HG03095 (cell line): ENCODE results near the gene NLRP3.
"Not testable (repeated sequence)": the region's sequence is repeated elsewhere in the genome, so short reads cannot be mapped to it uniquely, and the experiment has no call there.

Source experiments
- ATAC-seq: cut with Tn5 transposase; IDR thresholded peaks from one replicate; pipeline ENCODE4 v1.9.1; 2021; ENCODE audit warnings: moderate library complexity; ENCODE audit not compliant: unreplicated experiment

Gene NLRP3

DNA sequence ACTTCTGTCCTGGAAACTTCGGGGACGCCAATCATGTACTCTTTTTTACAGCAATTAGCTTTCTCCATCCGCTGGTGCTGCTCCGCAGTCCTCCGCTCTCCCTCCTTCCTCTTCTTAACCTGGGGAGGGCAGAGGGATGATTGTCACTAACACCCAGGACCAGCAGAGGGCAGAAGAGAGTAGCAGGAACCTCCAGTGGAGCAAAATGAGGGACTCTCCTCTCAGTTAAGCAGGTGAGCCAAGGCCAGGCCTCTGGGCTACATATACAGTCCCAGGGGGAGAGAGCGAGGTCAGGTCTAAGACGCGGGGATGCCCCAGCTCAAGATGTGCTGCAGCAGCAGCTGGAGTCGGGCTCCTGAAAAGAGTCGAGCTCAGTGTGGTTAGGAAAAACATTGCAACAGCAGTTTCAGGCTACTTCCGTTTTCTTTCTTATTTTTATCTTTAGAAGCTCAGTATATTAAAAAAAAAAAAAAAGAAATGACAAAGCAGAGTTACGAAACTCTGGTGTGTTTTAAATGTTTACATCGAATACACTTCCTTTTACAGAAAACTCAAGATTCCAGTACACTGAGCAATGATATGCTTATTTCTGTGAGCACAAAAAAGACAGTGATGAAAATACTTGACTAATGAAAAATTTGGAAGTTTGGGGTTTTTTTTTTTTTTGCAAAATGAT lies 25.7 kb upstream of the NLRP3 start:
- peak; percentile 99 for ATAC-seq

DNA sequence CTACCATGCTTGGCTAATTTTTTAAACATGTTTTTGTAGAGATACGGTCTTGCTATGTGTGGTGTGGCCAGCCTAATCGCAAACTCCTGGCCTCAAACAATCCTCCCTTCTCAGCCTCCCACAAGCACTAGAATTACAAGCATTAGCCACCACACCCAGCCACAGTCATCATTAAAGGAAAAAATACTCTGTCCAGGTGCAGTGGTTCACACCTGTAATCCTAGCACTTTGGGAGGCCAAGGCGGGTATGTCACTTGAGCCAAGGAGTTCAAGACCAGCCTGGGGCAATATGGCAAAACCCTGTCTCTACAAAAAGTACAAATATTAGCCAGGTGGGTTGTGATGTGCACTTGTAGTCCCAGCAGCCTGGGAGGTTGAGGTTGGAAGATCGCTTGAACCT lies 25.0 kb upstream of the NLRP3 start:
- ATAC-seq = no peak

DNA sequence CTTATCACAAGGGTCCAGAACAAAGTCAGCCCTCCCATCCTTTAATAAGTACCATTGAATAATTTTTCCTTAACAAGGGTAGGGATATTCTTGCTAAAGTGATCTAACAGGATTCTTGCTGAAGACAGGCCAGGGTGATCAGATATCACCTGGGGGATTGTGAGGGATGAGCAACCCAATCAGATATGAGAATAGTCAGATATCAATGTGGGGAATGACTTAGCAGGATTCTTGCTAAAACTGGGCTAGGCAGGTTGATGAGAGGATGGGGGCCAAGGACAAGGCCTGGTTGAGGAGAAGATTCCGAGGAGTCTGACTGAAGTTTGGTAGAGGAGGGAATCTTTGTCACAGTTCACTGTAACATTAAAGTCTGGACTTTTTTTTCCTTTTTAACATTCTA lies 23.9 kb upstream of the NLRP3 start:
- no peak for ATAC-seq

DNA sequence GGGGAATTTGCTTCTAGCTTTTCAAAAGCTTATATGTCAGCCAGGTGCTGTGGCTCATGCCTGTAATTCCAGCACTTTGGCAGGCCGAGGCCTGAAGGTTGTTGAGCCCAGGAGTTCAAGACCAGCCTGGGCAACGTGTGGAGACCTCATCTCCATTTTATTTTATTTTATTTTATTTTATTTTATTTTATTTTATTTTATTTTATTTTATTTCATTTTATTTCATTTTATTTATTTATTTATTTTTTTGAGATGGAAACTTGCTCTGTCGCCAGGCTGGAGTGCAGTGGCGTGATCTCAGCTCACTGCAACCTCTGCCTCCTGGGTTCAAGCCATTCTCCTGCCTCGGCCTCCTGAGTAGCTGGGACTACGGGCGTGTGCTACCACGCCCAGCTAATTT lies 20.9 kb upstream of the NLRP3 start:
- ATAC-seq = not testable (repeated sequence)

DNA sequence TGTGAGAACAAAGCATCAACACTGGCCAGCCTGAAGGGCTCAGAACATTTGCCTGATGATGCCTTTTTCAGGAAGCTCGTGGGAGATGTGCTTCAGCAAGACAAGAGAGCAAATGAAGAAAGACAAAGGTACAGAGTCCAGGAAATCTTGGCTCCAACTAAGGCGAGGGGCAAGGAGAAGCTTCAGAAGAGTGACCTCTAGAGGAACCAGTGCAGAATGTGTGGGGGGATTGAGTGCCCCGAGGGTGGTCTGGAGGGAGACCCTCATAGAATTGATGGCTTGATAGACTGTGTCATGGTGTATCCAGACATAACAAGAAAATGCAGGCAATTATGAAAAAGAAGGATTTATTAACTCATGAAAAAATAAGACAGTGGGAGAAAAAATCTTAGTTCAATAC lies 15.3 kb upstream of the NLRP3 start:
- ATAC-seq = no peak

DNA sequence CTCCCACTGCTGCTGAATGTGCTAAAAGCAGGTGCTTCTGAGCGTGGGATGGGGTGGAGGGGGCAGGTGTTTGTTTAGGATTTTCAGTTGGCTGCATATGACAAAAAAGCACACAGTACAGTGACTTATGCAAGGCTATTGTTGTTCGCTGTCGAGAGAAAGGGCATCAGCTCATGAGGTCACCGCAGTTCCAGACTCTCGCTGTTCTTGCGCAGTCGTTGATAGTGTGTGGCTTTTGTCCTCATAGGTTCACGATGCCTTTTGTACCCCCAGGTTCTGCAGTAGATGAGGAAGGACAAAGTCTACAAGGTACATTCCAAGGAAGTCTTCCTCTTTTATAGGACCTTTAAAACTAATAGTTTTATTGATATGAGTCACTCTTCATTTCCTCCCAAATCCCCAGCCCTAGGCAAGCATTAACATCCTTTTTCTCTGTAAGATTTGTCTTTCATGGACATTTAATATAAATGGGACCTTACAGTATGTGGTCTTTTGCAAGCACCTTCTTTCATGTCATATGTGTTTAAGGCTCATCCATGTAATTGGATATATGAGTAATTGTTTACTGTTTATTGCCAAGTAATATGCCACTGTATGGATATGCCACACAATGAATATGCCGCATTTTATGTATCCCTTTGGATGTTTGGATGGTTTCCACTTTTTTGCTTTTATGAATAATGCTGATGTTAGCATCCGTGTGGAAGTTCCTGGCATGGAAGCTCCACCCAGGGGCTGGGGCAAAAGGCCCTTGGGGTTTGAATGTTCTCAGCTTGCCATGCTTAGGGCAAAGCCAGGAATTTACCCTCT lies 14.5 kb upstream of the NLRP3 start:
- ATAC-seq = no peak

DNA sequence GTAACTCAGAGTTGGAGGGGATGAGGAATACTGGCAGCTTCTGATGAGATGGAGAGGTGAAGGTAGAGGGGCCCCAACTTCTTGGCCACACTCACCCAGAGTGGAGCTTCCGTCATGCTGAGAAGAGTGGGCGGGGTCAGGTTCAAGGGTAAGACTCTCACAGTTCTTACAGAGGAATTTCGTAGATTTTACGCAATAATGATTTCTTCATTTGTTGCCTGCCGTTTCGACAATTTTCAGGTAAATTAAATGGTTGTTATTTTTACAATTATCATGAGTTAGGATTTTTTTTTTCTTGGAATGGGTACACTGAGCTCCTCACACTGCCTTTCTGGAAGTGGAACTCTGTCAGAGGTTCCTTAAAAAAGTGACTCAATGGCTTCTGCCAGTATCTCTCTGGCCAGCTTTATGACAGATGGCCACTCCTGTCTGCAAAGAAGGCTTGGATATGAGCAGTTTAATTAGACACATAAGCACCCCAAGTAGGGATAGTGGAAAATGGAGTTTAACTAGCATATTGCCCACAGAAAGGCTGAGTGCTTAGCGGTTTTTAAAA lies 13.8 kb upstream of the NLRP3 start:
- no peak for ATAC-seq

DNA sequence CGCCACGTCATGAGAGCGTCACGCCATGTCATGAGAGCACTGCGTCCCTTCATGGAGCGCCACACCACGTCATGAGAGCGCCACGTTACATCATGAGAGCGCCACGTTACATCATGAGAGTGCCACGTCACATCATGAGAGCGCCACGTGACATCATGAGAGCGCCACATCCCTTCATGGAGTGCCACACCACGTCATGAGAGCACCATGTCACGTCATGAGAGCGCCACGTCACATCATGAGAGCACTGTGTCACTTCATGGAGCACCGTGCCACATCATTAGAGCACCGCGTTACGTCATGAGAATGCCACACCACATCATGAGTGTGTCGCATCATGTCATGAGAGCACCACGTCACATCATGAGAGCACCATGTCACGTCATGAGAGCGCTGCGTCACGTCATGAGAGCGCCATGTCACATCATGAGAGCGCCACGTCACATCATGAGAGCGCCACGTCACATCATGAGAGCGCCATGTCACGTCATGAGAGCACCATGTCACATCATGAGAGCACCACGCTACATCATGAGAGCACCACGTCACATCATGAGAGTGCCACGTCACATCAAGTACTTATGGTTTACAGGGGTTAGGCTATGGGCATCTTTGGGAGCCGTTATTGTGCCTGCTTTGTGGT lies 9.8 kb upstream of the NLRP3 start:
- no peak for ATAC-seq

DNA sequence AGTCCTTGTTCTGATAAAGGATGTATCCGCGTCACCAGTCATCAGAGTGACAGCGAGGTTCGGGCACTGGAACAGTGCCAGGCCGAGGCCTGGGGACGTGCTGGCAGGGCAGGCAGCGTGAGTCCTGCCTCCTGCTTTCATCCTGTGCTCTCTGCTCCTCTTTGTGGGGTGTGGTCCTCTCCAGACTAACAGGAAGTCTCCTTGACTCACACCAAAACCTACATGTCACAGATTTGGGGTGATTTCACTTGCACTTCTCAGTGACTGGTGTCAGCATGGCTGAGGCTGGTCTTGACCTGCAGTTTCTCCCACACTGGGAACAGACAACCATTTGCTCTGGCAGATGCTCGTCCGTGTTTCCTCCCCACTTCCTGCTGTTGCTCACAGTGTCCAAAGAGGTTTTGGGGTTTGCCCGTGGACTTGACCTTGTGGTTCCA lies 8.8 kb upstream of the NLRP3 start:
- peak; percentile 70 for ATAC-seq

DNA sequence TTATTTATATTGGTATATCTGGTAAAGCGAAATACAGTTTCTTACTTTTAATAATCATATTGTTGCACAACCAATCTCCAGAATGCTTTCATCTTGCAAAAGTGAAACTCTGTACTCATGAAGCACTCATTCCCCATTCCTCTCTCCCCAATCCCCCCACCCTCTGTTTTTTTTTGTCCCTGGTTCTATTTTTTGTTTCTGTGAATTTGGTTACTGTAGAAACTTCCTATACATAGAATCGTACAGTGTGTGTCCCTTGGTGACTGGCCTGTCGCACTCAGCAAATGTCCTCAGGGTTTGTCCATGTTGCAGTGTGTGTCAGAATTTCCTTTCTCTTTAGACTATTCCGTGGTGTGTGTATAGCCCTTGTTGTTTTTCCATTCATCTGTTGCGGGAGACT lies 7.9 kb upstream of the NLRP3 start:
- no peak for ATAC-seq

DNA sequence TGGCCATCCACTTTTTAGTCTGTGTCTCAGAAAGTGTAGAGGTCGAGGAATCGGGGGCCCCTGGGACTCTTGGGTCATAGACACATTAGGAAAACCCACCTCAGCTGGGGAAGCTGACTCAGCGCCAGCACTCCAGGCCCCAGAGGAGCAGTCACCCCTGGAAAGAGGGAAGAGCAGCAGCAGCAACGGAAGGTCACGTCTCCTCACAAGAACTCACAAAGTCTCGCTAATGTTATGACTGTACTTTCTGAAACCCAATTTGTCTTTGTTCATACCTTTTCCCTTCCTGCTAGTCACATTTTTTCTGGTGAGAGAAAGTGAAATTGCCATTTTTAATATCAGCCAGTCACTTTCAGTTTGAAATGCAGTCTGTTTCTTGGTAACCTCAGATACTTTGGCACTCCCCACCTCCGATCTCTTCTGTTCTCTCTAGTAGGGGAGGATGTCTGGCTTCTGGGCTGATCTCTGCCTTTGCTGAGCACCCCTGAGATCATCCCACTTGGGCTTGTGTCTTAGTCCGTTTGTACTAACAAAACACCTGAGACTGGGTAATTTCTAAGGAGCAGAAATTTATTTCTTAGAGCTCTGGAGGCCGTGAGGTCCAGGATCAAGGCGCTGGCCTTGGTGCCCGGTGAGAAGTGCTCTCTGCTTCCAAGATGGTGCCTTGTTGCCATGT lies 6.0 kb upstream of the NLRP3 start:
- peak; percentile 81 for ATAC-seq

DNA sequence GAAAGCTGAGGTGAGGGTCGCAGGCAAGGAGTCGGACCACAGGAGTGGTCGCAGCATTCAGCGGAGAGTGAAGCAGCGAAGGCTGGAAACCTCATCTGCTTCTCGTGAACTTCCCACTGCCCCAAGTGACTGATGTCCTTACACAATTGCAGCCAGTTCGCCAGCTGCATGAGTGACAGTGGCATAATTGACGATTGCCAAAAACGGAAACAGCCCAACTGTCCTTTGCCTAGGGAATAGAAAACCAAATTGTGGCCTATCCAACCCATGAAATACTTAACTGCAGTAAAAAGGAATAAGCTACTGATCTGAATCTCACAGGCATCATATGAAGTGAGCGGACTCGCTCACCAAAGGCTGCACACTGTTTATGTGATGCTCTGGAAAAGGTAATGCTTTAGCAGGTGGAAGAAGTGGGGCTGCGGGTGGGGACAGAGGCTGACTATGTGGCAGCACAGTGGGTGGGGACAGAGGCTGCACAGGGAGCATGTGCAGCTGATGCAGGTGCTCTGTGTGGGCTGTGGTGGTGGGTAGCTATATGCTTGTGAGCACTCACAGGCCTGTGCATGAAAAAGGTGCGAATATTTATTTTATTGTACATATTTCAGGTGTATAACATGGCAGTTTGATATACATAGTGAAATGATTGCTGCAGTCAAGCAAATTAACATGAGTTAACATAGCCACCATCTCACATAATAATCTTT lies 4.2 kb upstream of the NLRP3 start:
- no peak for ATAC-seq

DNA sequence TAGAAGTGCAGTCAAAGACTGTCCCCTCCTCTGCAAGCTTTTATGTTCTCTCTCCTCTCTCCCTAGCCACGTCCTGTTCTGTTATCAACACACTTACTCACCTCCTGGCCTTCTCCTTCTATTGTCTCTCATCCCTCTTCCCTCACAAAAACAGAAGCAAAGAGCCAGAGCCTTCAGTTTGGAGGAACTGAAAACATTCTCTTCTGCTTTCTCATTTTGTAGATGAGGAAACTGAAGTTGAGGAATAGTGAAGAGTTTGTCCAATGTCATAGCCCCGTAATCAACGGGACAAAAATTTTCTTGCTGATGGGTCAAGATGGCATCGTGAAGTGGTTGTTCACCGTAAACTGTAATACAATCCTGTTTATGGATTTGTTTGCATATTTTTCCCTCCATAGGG lies 1.9 kb downstream of the NLRP3 start:
- no peak for ATAC-seq

DNA sequence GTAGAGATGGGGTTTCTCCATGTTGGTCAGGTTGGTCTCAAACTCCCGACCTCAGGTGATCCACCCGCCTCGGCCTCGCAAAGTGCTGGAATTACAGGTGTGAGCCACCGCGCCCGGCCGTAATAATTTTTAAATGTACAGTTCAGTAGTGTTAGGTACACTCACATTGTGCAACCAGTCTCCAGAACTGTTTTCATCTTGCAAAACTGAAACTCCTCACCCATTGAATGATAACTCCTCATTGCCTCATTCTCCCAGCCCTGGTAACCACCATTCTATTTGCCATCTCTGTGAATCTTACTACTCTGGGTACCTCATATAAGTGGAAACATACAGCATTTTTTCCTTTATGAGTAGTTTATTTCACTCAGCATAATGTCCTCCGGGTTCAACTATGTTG lies 3.4 kb downstream of the NLRP3 start:
- no peak for ATAC-seq

DNA sequence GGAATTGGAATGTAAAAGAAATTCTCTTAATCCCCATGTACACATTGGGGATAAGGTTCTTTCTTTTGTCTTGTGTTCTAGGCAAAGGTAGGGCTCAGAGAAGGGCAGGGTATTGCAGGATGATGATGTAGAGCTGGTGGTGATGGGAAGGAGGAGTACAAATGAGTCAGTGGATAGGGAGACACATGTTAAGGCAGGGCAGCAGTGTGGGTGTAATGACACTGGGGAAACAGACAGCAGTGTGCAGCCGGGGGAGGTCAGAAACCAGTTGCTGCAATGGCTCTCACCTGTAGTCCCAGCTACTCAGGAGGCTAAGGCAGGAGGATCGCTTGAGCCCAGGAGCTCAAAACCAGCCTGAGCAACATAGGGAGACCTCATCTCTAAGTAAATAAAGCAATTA lies 5.1 kb downstream of the NLRP3 start:
- no peak for ATAC-seq

DNA sequence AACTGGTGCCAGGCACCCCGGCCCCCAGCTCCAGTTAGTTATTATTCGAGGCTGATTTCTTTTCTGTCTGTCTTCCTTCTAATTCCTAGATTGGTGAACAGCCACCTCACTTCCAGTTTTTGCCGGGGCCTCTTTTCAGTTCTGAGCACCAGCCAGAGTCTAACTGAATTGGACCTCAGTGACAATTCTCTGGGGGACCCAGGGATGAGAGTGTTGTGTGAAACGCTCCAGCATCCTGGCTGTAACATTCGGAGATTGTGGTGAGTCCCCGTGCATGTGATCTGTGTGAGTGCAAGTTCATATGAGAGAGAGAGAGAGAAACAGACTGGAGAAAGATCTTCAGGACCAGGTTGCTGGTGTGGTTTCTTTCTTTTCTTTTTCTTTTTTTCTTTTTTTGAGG lies 13.5 kb downstream of the NLRP3 start:
- no peak for ATAC-seq

DNA sequence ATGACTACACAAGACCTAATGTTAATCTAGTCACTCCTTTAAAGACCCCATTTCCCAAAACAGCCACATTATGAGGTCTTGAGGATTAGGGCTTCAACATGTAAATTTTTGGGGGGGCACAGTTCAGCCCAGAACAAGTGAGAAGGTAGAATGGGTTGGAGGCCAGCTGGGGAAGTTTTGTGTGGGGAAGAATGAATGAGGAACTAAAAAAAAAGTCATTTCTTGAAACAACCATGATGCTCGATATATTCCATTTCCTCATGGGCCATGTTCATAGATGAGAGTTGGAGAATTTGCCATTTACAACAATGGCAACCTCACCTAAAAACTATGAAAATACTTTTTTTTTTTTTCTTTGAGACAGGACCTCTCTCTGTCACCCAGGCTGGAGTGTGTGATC lies 14.5 kb downstream of the NLRP3 start:
- no peak for ATAC-seq

DNA sequence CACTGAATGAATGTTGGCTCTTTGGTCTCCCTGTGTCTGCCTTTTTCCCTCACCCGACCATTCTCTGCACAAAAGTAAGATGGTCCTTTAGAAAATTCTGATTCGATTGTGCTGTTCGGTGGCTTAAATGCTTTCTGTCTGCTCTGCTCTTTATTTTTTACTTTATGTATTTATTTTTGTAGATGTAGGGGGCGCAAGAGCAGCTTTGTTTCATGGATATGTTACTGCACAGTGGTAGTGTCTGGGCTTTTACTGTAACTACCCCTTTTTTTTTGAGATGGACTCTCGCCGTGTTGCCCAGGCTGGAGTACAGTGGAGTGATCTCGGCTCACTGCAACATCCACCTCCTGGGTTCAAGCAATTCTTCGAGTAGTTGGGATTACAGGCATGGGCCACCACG lies 15.7 kb downstream of the NLRP3 start:
- no peak for ATAC-seq

DNA sequence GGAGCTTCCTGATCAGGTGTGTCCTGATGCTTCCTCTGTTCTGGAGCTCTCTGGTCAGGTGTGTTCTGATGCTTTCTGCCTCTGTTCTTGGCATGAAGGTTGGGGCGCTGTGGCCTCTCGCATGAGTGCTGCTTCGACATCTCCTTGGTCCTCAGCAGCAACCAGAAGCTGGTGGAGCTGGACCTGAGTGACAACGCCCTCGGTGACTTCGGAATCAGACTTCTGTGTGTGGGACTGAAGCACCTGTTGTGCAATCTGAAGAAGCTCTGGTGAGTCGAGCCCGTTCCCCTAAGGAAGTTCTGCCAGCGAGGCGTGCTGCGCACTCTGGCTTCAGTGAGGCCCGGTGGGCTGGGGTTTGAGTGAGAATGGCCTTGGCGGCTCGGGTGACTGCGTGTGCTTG lies 18.0 kb downstream of the NLRP3 start:
- ATAC-seq = no peak

DNA sequence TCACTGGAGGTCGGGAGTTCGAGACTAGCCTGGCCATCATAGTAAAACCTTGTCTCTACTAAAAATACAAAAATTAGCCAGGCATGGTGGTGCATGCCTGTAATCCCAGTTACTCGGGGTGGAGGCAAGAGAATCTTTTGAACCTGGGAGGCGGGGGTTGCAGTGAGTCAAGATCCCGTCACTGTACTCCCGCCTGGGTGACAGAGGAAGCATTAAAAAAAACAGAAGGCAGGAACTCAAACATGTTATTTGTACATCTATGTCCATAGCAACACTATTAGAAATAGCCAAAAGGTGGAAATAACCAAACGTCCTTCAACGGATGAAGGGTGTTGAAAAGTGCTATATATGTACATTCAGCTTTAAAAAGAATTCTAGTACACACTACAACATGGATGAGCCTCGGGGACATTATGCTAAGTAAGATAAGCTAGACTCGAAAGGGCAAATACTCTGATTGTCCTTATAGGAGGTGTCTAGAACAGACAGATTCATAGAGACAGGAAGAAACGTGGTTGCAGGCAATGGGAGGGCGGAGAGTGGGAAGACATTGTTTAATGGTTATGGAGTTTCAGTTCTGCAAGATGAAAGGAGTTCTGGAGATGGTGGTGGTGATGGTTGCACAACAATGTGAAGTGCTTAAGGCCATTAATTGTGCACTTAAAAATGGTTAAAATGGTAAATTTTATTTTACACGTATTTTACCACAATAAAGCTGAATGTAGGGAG lies 19.2 kb downstream of the NLRP3 start:
- ATAC-seq = no peak
